Hepatocyte (in vitro differentiated cells): ENCODE measurements around the gene SCRN2. TPM values are rescaled to one million over a fixed set of nuclear protein-coding genes. Genes with fewer than 3 reads are reported as not detected.

Source experiments
- DNase-seq: peaks from one replicate; pipeline ENCODE4 v3.0.0-alpha.2; 2016; ENCODE audit warnings: low spot score
- H2AFZ ChIP-seq: fragments of 200-600 bp; sonication (generic); 2 replicates; pipeline ENCODE4 v1.6.0; 2016; ENCODE audit warnings: antibody characterized with exemption, mild to moderate bottlenecking
- H3K27ac ChIP-seq: fragments of 200-600 bp; sonication (generic); 2 replicates; pipeline ENCODE4 v1.5.1; 2016; ENCODE audit warnings: mild to moderate bottlenecking
- H3K27me3 ChIP-seq: fragments of 200-600 bp; sonication (generic); 2 replicates; pipeline ENCODE4 v1.6.1; 2016
- H3K36me3 ChIP-seq: fragments of 200-600 bp; sonication (generic); replicated peaks from 2 replicates; pipeline ENCODE4 v1.5.1; 2016; ENCODE audit warnings: low read depth; ENCODE audit not compliant: insufficient read depth
- H3K4me1 ChIP-seq: fragments of 200-600 bp; sonication (generic); 2 replicates; pipeline ENCODE4 v1.5.1; 2016; ENCODE audit warnings: mild to moderate bottlenecking, moderate library complexity; ENCODE audit not compliant: insufficient read depth
- H3K4me2 ChIP-seq: fragments of 200-600 bp; sonication (generic); 2 replicates; pipeline ENCODE4 v1.6.0; 2016
- H3K4me3 ChIP-seq: fragments of 200-600 bp; sonication (generic); 2 replicates; pipeline ENCODE4 v1.5.1; 2016; ENCODE audit warnings: mild to moderate bottlenecking
- H3K79me2 ChIP-seq: fragments of 200-600 bp; sonication (generic); 2 replicates; pipeline ENCODE4 v1.6.0; 2017; ENCODE audit warnings: mild to moderate bottlenecking
- H3K9me2 ChIP-seq: fragments of 200-600 bp; sonication (generic); replicated peaks from 2 replicates; pipeline ENCODE4 v1.6.0; 2017; ENCODE audit warnings: mild to moderate bottlenecking; ENCODE audit not compliant: insufficient read depth
- H3K9me3 ChIP-seq: fragments of 200-600 bp; sonication (generic); 2 replicates; pipeline ENCODE4 v1.5.1; 2016; ENCODE audit warnings: low read depth, mild to moderate bottlenecking
- H4K20me1 ChIP-seq: fragments of 200-600 bp; sonication (generic); 2 replicates; pipeline ENCODE4 v1.6.0; 2016; ENCODE audit warnings: mild to moderate bottlenecking; ENCODE audit not compliant: insufficient read depth, poor library complexity, severe bottlenecking
- CTCF ChIP-seq: fragments of 200-600 bp; sonication (generic); IDR thresholded peaks from 2 replicates; pipeline ENCODE4 v1.5.1; 2016; ENCODE audit warnings: antibody characterized with exemption, mild to moderate bottlenecking; ENCODE audit not compliant: poor library complexity
- EZH2 ChIP-seq: fragments of 200-600 bp; sonication (generic); IDR thresholded peaks from 2 replicates; pipeline ENCODE4 v1.6.1; 2016; ENCODE audit warnings: antibody characterized with exemption, mild to moderate bottlenecking, borderline replicate concordance
- EZH2phosphoT487 ChIP-seq: fragments of 200-600 bp; sonication (generic); IDR thresholded peaks from one replicate; pipeline ENCODE4 v1.6.1; 2018; ENCODE audit warnings: antibody characterized with exemption, mild to moderate bottlenecking, low read depth, moderate library complexity; ENCODE audit not compliant: unreplicated experiment, severe bottlenecking
- WGBS: methylation state at CpG from one replicate; pipeline ENCODE4 v1.1.6; 2016; ENCODE audit warnings: low lambda C conversion rate; ENCODE audit errors: missing lambda C conversion rate; 5-methylcytosine and 5-hydroxymethylcytosine counted together
- polyA plus RNA-seq: library from polyadenylated mRNA; unstranded; fragments of >200 nt; fragmentation: Nextera tagmentation; extraction: Ambion mirVana; gene quantifications from 2 replicates; pipeline ENCODE4 v1.2.1, GENCODE V29; 2016
- total RNA-seq: library from RNA; depleted of rRNA; stranded (reverse); fragments of >200 nt; gene quantifications from 2 replicates; pipeline ENCODE4 v1.2.3, GENCODE V29; 2014

SCRN2 gene
- total and polyA plus RNA-seq, 2 experiments from 2014 or later: 35.3 to 59.8 TPM

- peak overlapping the region; percentile 85 for H3K27ac ChIP-seq
Observed at GRCh38 chr17:47829870-47830269, 11.2 kb downstream of the SCRN2 start.

GRCh38 chr17:47823519-47823918 is 17.6 kb downstream of the SCRN2 start:
- no peaks in the 10 kb centered on the region for H3K36me3 ChIP-seq

More at GRCh38 chr17:47829870-47830269, 11.2 kb downstream of the SCRN2 start:
- WGBS: 98% methylated on average over 3 of the region's 3 CpGs
- Histone ChIP-seq H3K27me3 (no peaks in the 10 kb centered on the region), H4K20me1 (no peaks in the 10 kb centered on the region), H3K4me3 (no peak overlapping the region), H3K36me3 (no peaks in the 10 kb centered on the region), H3K4me2 (peak overlapping the region; percentile 90), H3K9me3 (no peaks in the 10 kb centered on the region), H3K79me2 (peaks cover 26% of the 10 kb centered on the region), H3K4me1 (peaks cover 9% of the 10 kb centered on the region), H2AFZ (no peak overlapping the region), H3K9me2 (no peaks in the 10 kb centered on the region)
- TF ChIP-seq CTCF (no peak), EZH2phosphoT487 (no peak), EZH2 (no peak)
- no peak for DNase-seq

GRCh38 chr17:47822785-47823184 is 18.3 kb downstream of the SCRN2 start:
- 84% methylated on average over 4 of the region's 4 CpGs for WGBS
- Histone ChIP-seq H2AFZ (no peak overlapping the region), H3K36me3 (no peaks in the 10 kb centered on the region)

More at GRCh38 chr17:47823519-47823918, 17.6 kb downstream of the SCRN2 start:
- no peak overlapping the region for H2AFZ ChIP-seq
- H3K27me3 ChIP-seq: no peaks in the 10 kb centered on the region
- no peak for DNase-seq
- H3K27ac ChIP-seq: no peak overlapping the region
- H3K4me2 ChIP-seq: no peak overlapping the region
- H3K9me3 ChIP-seq: no peaks in the 10 kb centered on the region
- H3K79me2 ChIP-seq: peaks cover 8% of the 10 kb centered on the region
- TF ChIP-seq CTCF (no peak), EZH2 (no peak)
- H3K4me1 ChIP-seq: peaks cover 9% of the 10 kb centered on the region
- no peak overlapping the region for H3K4me3 ChIP-seq
- no peaks in the 10 kb centered on the region for H3K9me2 ChIP-seq
- no peaks in the 10 kb centered on the region for H4K20me1 ChIP-seq
- 96% methylated on average over 4 of the region's 4 CpGs for WGBS

More at GRCh38 chr17:47822785-47823184, 18.3 kb downstream of the SCRN2 start:
- peaks cover 5% of the 10 kb centered on the region for H3K79me2 ChIP-seq
- no peak overlapping the region for H3K4me2 ChIP-seq
- no peaks in the 10 kb centered on the region for H3K27me3 ChIP-seq
- no peaks in the 10 kb centered on the region for H4K20me1 ChIP-seq
- no peak for DNase-seq
- H3K27ac ChIP-seq: no peak overlapping the region
- H3K9me3 ChIP-seq: no peaks in the 10 kb centered on the region
- no peaks in the 10 kb centered on the region for H3K9me2 ChIP-seq
- H3K4me1 ChIP-seq: peaks cover 9% of the 10 kb centered on the region
- TF ChIP-seq EZH2phosphoT487: no peak
- no peak for TF ChIP-seq EZH2
- no peak for TF ChIP-seq CTCF
- no peak overlapping the region for H3K4me3 ChIP-seq
